Measurements from ENCODE around the gene STAT5A.
"Not testable (repeated sequence)": the region's sequence is repeated elsewhere in the genome, so short reads cannot be mapped to it uniquely, and the experiment has no call there.

DNA sequence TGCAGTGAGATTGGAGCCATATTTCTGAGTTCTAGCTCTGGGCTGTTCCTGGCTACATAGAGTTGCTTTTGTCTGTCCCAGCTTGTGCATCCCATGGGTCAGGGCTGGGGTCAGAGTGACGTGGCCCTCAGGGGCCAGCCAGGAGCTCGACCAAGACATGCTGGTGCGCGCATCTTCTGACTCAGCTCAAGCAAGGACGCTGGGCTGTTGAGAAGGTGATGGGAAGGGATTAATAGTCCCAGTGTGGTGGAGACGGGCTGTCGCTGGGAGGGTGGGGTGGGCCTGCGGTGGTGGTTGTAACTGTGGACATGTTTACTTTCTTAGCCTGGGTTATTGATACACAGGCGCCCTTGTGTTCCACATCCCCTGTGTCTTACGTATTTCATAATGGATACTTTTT lies 9.5 kb downstream of the STAT5A start:
- TF ChIP-seq, protein P1, sequence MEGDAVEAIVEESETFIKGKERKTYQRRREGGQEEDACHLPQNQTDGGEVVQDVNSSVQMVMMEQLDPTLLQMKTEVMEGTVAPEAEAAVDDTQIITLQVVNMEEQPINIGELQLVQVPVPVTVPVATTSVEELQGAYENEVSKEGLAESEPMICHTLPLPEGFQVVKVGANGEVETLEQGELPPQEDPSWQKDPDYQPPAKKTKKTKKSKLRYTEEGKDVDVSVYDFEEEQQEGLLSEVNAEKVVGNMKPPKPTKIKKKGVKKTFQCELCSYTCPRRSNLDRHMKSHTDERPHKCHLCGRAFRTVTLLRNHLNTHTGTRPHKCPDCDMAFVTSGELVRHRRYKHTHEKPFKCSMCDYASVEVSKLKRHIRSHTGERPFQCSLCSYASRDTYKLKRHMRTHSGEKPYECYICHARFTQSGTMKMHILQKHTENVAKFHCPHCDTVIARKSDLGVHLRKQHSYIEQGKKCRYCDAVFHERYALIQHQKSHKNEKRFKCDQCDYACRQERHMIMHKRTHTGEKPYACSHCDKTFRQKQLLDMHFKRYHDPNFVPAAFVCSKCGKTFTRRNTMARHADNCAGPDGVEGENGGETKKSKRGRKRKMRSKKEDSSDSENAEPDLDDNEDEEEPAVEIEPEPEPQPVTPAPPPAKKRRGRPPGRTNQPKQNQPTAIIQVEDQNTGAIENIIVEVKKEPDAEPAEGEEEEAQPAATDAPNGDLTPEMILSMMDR (IDR thresholded peaks at IDR 0.05): not testable (repeated sequence)
- not testable (repeated sequence) for TF ChIP-seq POLR2A (IDR thresholded peaks at IDR 0.05)
